Stromal cell of bone marrow (primary cell): ENCODE measurements around the gene NRIP3.

Experiments used
- DNase-seq: peaks from one replicate; pipeline ENCODE4 v3.0.0-alpha.2; 2012; ENCODE audit warnings: low read depth

NRIP3 gene

GRCh38 chr11:9003573-9004182 lies at the start of gene NRIP3:
TSS of gene NRIP3 (minus strand) at chr11:9004001. CDS start at chr11:9003935, 66 bp downstream.
- peak; percentile 28 for DNase-seq

DNA sequence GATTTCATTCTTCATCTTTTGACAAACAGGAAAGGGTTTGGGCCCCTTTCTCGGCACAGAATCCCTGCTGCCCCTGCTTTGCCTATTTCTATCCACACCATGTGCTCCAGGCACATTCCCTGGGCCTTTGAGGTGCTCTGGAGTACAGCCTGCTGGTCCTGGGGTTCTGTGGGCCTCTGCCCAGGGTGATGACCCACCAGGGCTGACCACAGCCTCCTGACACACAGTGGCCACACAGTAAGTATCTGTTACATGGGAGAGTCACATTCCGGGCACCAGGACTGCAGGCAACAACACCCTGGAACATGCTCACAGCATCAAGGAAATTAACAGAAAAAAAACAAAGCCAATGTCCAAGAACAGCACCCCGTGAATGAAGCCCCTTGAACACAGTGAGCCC lies 48.5 kb upstream of the NRIP3 start:
- DNase-seq, result no peak

- DNase-seq, result no peak
Observed at GRCh38 chr11:9049959-9050358, 46.2 kb upstream of the NRIP3 start.

DNA sequence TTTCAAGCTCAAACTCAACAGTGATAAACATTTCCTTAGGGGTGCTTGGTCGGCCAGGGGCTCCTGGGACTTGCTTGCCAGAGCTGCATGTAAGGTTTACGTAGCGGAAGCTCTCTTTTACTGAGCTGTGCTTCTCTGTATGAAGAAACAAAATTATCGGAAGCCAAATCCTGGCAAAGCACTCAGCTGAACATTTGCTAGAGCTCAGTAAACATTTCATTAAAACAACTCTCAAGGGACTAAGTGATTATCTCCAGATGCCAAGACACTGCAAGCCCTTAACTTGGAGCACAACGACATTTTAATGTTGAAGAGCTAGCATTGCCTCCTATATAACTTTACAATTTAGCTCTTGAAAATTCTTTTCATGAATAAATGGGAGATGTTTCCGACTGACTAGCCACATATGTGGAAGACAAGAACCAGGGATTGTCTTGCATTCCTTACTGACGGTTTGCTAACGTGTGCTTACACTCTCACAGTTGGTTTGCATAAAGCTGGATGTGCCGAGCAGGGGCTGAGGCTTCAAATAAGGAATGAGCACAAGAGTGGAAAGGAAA lies 44.2 kb upstream of the NRIP3 start:
- DNase-seq, result no peak

GRCh38 chr11:9046481-9046880 lies 42.7 kb upstream of the NRIP3 start:
- no peak for DNase-seq

DNA sequence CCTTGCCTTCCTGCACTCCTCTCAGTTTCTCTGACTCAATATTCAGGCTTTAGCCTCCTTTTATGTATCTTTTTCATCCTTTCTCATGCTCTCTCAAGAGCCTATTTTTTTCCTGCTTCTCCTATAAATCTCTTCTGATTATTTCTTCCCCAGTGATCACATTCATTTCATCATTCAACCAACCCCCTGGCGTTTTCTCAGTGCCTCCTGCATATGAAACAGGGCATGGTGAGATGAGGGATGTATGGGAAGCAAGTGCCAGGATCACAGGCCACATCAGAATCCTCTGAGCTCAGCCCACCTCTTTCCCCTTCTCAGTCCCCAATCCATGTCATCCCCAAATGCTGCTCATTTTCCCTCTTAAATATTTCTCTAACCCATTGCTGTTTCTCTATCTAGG lies 38.7 kb upstream of the NRIP3 start:
- DNase-seq, result no peak

GRCh38 chr11:9041747-9042146 lies 37.9 kb upstream of the NRIP3 start:
- DNase-seq, result no peak

- DNase-seq, result no peak
Observed at GRCh38 chr11:9040410-9040809, 36.6 kb upstream of the NRIP3 start.

GRCh38 chr11:9039863-9040262 lies 36.1 kb upstream of the NRIP3 start:
- no peak for DNase-seq

GRCh38 chr11:9039198-9039597 lies 35.4 kb upstream of the NRIP3 start:
- DNase-seq, result no peak

- no peak for DNase-seq
Observed at GRCh38 chr11:9038541-9038940, 34.7 kb upstream of the NRIP3 start.

- DNase-seq, result no peak
Observed at GRCh38 chr11:9037963-9038362, 34.2 kb upstream of the NRIP3 start.

- no peak for DNase-seq
Observed at GRCh38 chr11:9037046-9037780, 33.4 kb upstream of the NRIP3 start.

- DNase-seq, result no peak
Observed at GRCh38 chr11:9030601-9031000, 26.8 kb upstream of the NRIP3 start.

DNA sequence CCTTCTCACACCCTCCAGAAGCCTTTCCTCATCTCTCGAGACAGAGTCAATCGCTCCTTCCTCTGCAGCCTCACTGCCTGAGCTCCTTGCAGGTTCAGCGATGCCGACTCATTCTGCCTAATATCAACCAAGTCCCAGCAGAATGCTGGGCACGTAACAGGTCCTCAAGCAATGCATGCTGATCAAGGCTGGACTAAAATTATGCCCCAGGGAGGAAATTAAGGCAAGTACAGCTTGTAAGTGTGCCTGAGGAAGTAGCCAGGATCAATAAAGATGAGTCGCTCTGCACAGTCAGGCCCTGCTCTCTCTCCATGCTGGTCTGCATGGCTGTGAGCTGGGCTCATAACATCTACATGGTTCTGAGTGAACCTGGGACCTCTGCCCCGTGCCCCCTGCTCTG lies 25.6 kb upstream of the NRIP3 start:
- DNase-seq, result no peak

- DNase-seq, result no peak
Observed at GRCh38 chr11:9028581-9028980, 24.8 kb upstream of the NRIP3 start.

DNA sequence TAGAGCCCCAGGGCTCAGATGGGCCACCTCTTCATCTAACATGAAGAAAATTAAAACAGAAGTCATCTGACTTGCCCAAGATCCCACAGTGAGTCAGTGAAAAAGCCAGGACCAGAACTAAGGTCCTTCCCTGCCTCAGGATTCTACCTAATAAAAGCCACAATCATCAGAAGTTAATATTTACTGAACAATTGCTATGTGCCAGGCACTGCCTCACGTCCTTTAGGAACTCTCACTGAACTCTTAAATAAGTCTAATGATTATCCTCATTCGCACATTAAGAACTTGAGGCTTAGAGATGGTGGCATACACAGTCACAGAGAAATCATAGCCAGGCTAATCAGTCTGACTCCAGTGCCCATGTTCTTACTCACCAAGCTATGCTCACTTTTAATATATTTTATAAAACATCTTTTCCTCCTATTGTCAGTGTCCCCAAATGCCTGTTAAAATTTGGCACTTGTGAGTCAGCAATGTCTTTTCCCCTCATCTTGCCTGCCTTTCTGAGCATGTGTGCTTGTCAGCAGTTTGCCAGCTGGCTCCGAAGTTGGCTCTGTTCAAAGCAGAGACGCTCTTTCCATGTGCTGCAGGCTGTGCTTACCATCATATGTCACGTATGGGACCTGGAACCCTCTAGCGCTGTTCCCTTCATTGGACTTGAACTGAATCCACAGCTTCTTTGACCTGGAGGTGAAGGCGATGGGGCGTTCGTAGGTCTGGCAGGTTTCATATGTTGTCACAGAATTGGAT lies 21.5 kb upstream of the NRIP3 start:
- DNase-seq, result no peak

GRCh38 chr11:9022961-9023680 lies 19.3 kb upstream of the NRIP3 start:
- DNase-seq, result no peak

GRCh38 chr11:9020916-9021315 lies 17.1 kb upstream of the NRIP3 start:
- no peak for DNase-seq

- no peak for DNase-seq
Observed at GRCh38 chr11:9019861-9020260, 16.1 kb upstream of the NRIP3 start.

- DNase-seq, result peak; percentile 47
Observed at GRCh38 chr11:9017773-9018172, 14.0 kb upstream of the NRIP3 start.
